Ishikawa (cell line): ENCODE data around the gene CORO1A.
"Not testable (repeated sequence)": the region's sequence is repeated elsewhere in the genome, so short reads cannot be mapped to it uniquely, and the experiment has no call there.

Source experiments
- CEBPB ChIP-seq: IDR thresholded peaks from 2 replicates; pipeline ENCODE4 v1.6.1; 2012
- CREB1 ChIP-seq: IDR thresholded peaks from 2 replicates; pipeline ENCODE4 v1.6.1; 2012; ENCODE audit warnings: low read depth
- EGR1 ChIP-seq: IDR thresholded peaks from 2 replicates; pipeline ENCODE4 v1.6.1; 2012
- EP300 ChIP-seq: IDR thresholded peaks from 2 replicates; pipeline ENCODE4 v1.6.1; 2012; ENCODE audit warnings: borderline replicate concordance
- MAX ChIP-seq: IDR thresholded peaks from 2 replicates; pipeline ENCODE4 v1.6.1; 2012
- NFIC ChIP-seq: IDR thresholded peaks from 2 replicates; pipeline ENCODE4 v1.6.1; 2012
- RAD21 ChIP-seq: IDR thresholded peaks from 2 replicates; pipeline ENCODE4 v1.6.1; 2012; ENCODE audit warnings: low read depth
- TAF1 ChIP-seq: IDR thresholded peaks from 2 replicates; pipeline ENCODE4 v1.6.1; 2012; ENCODE audit warnings: low read depth, mild to moderate bottlenecking
- TCF12 ChIP-seq: IDR thresholded peaks from 2 replicates; pipeline ENCODE4 v1.6.1; 2012; ENCODE audit warnings: low read depth
- USF1 ChIP-seq: IDR thresholded peaks from 2 replicates; pipeline ENCODE4 v1.6.1; 2012
- YY1 ChIP-seq: IDR thresholded peaks from 2 replicates; pipeline ENCODE4 v1.6.1; 2012; ENCODE audit warnings: low read depth
- ZBTB7A ChIP-seq: IDR thresholded peaks from 2 replicates; pipeline ENCODE4 v1.6.1; 2012; ENCODE audit warnings: low read depth

The CORO1A gene

DNA sequence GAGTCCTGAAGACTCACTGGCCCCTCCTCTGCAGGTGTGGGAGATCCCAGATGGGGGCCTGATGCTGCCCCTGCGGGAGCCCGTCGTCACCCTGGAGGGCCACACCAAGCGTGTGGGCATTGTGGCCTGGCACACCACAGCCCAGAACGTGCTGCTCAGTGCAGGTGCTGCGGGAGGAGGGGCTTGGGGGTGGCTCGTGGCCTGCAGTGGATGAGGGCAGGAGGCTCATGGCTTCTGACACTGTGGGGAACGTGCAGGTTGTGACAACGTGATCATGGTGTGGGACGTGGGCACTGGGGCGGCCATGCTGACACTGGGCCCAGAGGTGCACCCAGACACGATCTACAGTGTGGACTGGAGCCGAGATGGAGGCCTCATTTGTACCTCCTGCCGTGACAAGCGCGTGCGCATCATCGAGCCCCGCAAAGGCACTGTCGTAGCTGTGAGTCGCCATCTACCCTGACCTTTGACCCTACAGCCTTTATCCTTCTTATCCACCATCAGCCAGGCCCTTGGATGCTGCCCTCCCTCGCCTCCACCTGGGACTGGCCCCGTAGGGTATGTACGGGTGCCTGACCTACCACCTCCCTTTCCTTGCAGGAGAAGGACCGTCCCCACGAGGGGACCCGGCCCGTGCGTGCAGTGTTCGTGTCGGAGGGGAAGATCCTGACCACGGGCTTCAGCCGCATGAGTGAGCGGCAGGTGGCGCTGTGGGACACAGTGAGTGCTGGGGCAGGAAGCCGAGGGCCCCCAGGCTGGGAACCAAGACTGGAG, 3.6 kb downstream of the CORO1A start:
- peak; percentile 7; the same call in 1 of the 2 replicates for TF ChIP-seq RAD21
- TF ChIP-seq TCF12 = no peak
- no peak for TF ChIP-seq YY1
- no peak for TF ChIP-seq CEBPB
- TF ChIP-seq CREB1 = no peak
- no peak for TF ChIP-seq TAF1
- TF ChIP-seq USF1 = no peak
- TF ChIP-seq ZBTB7A = no peak
- no peak for TF ChIP-seq EGR1

GRCh38 chr16:30187556-30187865, 4.1 kb downstream of the CORO1A start:
- TF ChIP-seq CEBPB = no peak
- no peak for TF ChIP-seq MAX
- TF ChIP-seq EP300 = no peak

- TF ChIP-seq EGR1 = no peak
- TF ChIP-seq RAD21 = no peak
- no peak for TF ChIP-seq USF1
- TF ChIP-seq CREB1 = no peak
- TF ChIP-seq ZBTB7A = no peak
Observed at GRCh38 chr16:30187971-30188561, 4.7 kb downstream of the CORO1A start.

DNA sequence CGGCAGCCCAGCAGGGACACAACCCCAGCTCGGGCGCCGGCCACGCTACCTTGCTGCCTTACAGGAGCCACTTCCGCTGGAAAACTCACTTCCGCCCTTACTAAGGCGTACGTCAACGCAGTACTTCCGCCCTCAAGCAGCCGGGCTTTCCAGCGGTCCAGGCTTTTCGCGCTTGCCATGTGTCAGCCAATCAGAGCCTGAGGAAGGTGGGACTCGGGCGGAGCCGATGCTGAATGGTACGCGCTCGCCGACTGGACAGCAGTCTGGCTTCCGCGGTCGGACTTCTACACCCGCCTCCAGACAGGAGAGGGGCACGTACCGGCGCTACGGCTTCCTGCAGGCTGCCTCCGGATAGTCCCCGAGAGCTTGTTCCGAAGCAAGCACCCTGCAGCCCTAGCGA, 10.2 kb downstream of the CORO1A start, which contains the start of the genes BOLA2B and SLX1A:
Gene BOLA2B, minus strand, starts transcription at position 52 of the 400 bp plus-strand sequence. CDS start 71 bp downstream, outside the sequence.
Gene SLX1A, plus strand, starts transcription at position 261 of the 400 bp plus-strand sequence. CDS start 210 bp downstream, outside the sequence.
- not testable (repeated sequence) for TF ChIP-seq NFIC, CREB1, RAD21

GRCh38 chr16:30199049-30199448, 15.6 kb downstream of the CORO1A start, which contains the start of gene SULT1A3:
SULT1A3 (plus strand) TSS chr16:30199255; CDS start chr16:30200729, 1,474 bp downstream.
- not testable (repeated sequence) for TF ChIP-seq TCF12, RAD21, EGR1
